H1 (cell line): ENCODE measurements around the gene PORCN. TPM values are rescaled to one million over a fixed set of nuclear protein-coding genes. Genes with fewer than 3 reads are reported as not detected.

ENCODE experiments used
- CTCF ChIA-PET: fragments of 300-600 bp; sonication (Branson Sonifier 250); formaldehyde crosslinking; loops from one replicate; lab custom pipeline; 2021; ENCODE audit not compliant: partially characterized antibody; lab: Charles Lee
- POLR2A ChIA-PET: fragments of 300-600 bp; sonication (Branson Sonifier 250); formaldehyde crosslinking; loops from one replicate; lab custom pipeline; 2021; ENCODE audit warnings: inconsistent platforms; ENCODE audit not compliant: partially characterized antibody; lab: Charles Lee
- DNase-seq, 2 experiments: peaks; one replicate each; pipeline versions ENCODE4 v3.0.0 to v3.0.0-alpha.2; 2010 to 2022; ENCODE audit warnings: low spot score in 2 of 2, low read depth in 1 of 2, mixed read lengths in 1 of 2
- FAIRE-seq: peaks from 2 replicates; lab custom pipeline; 2011; peaks lifted over from hg19 to GRCh38; lab: Jason Lieb, UNC
- H2AFZ ChIP-seq: 2 replicates; pipeline ENCODE4 v1.8.1; 2012; ENCODE audit warnings: low read length, inconsistent platforms
- H2AK5ac ChIP-seq: 2 replicates; pipeline ENCODE4 v1.6.1; 2013; ENCODE audit warnings: low read depth, low read length
- H2BK120ac ChIP-seq: replicated peaks from 2 replicates; pipeline ENCODE3; 2013; ENCODE audit warnings: low read depth, low read length, inconsistent platforms
- H2BK12ac ChIP-seq: 2 replicates; pipeline ENCODE4 v1.6.1; 2013; ENCODE audit warnings: low read depth, low read length
- H2BK15ac ChIP-seq: 2 replicates; pipeline ENCODE4 v1.6.1; 2013; ENCODE audit warnings: low read length
- H2BK20ac ChIP-seq: 2 replicates; pipeline ENCODE4 v1.6.1; 2013; ENCODE audit warnings: low read length
- H2BK5ac ChIP-seq: 2 replicates; pipeline ENCODE4 v1.6.1; 2013; ENCODE audit warnings: low read depth, low read length
- H3K14ac ChIP-seq: 2 replicates; pipeline ENCODE4 v1.6.1; 2013; ENCODE audit warnings: inconsistent platforms; ENCODE audit not compliant: insufficient read length
- H3K18ac ChIP-seq: 2 replicates; pipeline ENCODE4 v1.6.1; 2013; ENCODE audit warnings: low read length; ENCODE audit errors: extremely low read depth
- H3K23ac ChIP-seq: 2 replicates; pipeline ENCODE4 v1.6.1; 2013; ENCODE audit warnings: inconsistent platforms; ENCODE audit not compliant: insufficient read length
- H3K23me2 ChIP-seq: 2 replicates; pipeline ENCODE4 v1.6.1; 2013; ENCODE audit warnings: low read depth, low read length
- H3K27ac ChIP-seq: 2 replicates; pipeline ENCODE4 v1.6.1; 2011; ENCODE audit warnings: low read depth, low read length, inconsistent platforms
- H3K27me3 ChIP-seq, 4 experiments: replicated peaks in 1 of 4; 1 replicate in 1 of 4; 2 replicates in 3 of 4; pipeline versions ENCODE4 v1.6.1 to v1.8.1; 2011 to 2013; ENCODE audit warnings: low read length in 3 of 4, mild to moderate bottlenecking in 3 of 4, inconsistent platforms in 2 of 4, mixed read lengths in 2 of 4, moderate library complexity in 1 of 4; ENCODE audit not compliant: control insufficient read depth in 3 of 4, insufficient read depth in 3 of 4; ENCODE audit errors: extremely low read depth in 1 of 4
- H3K36me3 ChIP-seq, 4 experiments: 2 replicates each; pipeline versions ENCODE4 v1.6.1 to v1.8.1; 2011 to 2013; ENCODE audit warnings: mild to moderate bottlenecking in 4 of 4, low read length in 3 of 4, moderate library complexity in 2 of 4, control low read depth in 1 of 4, inconsistent platforms in 1 of 4; ENCODE audit not compliant: insufficient read depth in 4 of 4, control insufficient read depth in 2 of 4
- H3K4ac ChIP-seq: replicated peaks from 2 replicates; pipeline ENCODE3; 2013; ENCODE audit warnings: low read length, low read depth, mixed read lengths, inconsistent platforms; ENCODE audit not compliant: insufficient read length
- H3K4me1 ChIP-seq, 4 experiments: replicated peaks in 1 of 4; 1 replicate in 1 of 4; 2 replicates in 3 of 4; pipeline versions ENCODE4 v1.6.1 to v1.8.1; 2011 to 2013; ENCODE audit warnings: low read length in 3 of 4, inconsistent platforms in 2 of 4, mixed read lengths in 1 of 4; ENCODE audit not compliant: insufficient read depth in 4 of 4, control insufficient read depth in 3 of 4
- H3K4me2 ChIP-seq, 2 experiments: 2 replicates each; pipeline versions ENCODE4 v1.6.1 to v1.8.1; 2011 to 2013; ENCODE audit warnings: low read depth in 2 of 2, low read length in 2 of 2, control low read depth in 1 of 2, inconsistent platforms in 1 of 2, mild to moderate bottlenecking in 1 of 2; ENCODE audit not compliant: insufficient read depth in 1 of 2
- H3K4me3 ChIP-seq, 4 experiments: fragments of 200-600, 300-600 bp in 1 of 4; sonication (generic), shearing (Covaris generic), sonication (Bioruptor Twin) in 1 of 4; 2 replicates each; pipeline versions ENCODE4 v1.5.1 to v1.8.1; 2011 to 2016; ENCODE audit warnings: low read length in 4 of 4, low read depth in 3 of 4, control low read depth in 2 of 4, inconsistent platforms in 2 of 4, mild to moderate bottlenecking in 2 of 4, mixed read lengths in 1 of 4, moderate library complexity in 1 of 4; ENCODE audit not compliant: insufficient read depth in 2 of 4; ENCODE audit errors: extremely low read depth in 1 of 4
- H3K56ac ChIP-seq: replicated peaks from 2 replicates; pipeline ENCODE3; 2013; ENCODE audit warnings: low read depth, mild to moderate bottlenecking, mixed read lengths, low read length, inconsistent platforms; ENCODE audit not compliant: insufficient read length
- H3K79me1 ChIP-seq: 2 replicates; pipeline ENCODE4 v1.6.1; 2013; ENCODE audit warnings: low read depth, low read length, control low read depth
- H3K79me2 ChIP-seq, 2 experiments: 2 replicates each; pipeline versions ENCODE4 v1.6.1 to v1.8.1; 2012 to 2013; ENCODE audit warnings: low read length in 2 of 2, mild to moderate bottlenecking in 2 of 2, inconsistent platforms in 1 of 2; ENCODE audit not compliant: insufficient read depth in 2 of 2, control insufficient read depth in 1 of 2
- H3K9ac ChIP-seq, 4 experiments: replicated peaks in 1 of 4; 1 replicate in 1 of 4; 2 replicates in 3 of 4; pipeline versions ENCODE4 v1.6.1 to v1.8.1; 2011 to 2013; ENCODE audit warnings: low read depth in 3 of 4, low read length in 3 of 4, control low read depth in 2 of 4, mild to moderate bottlenecking in 2 of 4, moderate library complexity in 2 of 4, inconsistent platforms in 1 of 4; ENCODE audit errors: extremely low read depth in 1 of 4
- H3K9me3 ChIP-seq, 2 experiments: 2 replicates each; pipeline versions ENCODE4 v1.6.1 to v1.8.1; 2012 to 2013; ENCODE audit warnings: mild to moderate bottlenecking in 2 of 2, moderate library complexity in 2 of 2, control low read depth in 1 of 2, inconsistent platforms in 1 of 2, low read depth in 1 of 2, low read length in 1 of 2, mixed read lengths in 1 of 2; ENCODE audit not compliant: insufficient read depth in 2 of 2
- H4K20me1 ChIP-seq, 2 experiments: replicated peaks in 1 of 2; 2 replicates each; pipeline versions ENCODE3 to v1.8.1; 2011 to 2013; ENCODE audit warnings: inconsistent platforms in 2 of 2, low read length in 2 of 2, mild to moderate bottlenecking in 1 of 2; ENCODE audit not compliant: insufficient read depth in 2 of 2, control insufficient read depth in 1 of 2
- H4K5ac ChIP-seq: 2 replicates; pipeline ENCODE4 v1.6.1; 2013; ENCODE audit warnings: low read length, low read depth, mixed read lengths, inconsistent platforms; ENCODE audit not compliant: insufficient read length
- H4K8ac ChIP-seq: 2 replicates; pipeline ENCODE4 v1.8.0; 2013; ENCODE audit warnings: mild to moderate bottlenecking, moderate library complexity, low read length, inconsistent platforms; ENCODE audit not compliant: insufficient read depth; ENCODE audit errors: extremely low read depth
- H4K91ac ChIP-seq: replicated peaks from 2 replicates; pipeline ENCODE3; 2013; ENCODE audit warnings: low read length, mixed read lengths, inconsistent platforms; ENCODE audit not compliant: insufficient read length
- CHD1 ChIP-seq: IDR thresholded peaks from 2 replicates; pipeline ENCODE4 v1.6.1; 2012; ENCODE audit warnings: low read depth, low read length, improper control_type of control experiment
- JUN ChIP-seq: IDR thresholded peaks from 2 replicates; pipeline ENCODE4 v1.6.1; 2011; ENCODE audit warnings: low read depth, mild to moderate bottlenecking, improper control_type of control experiment, low read length
- SAP30 ChIP-seq: fragments of 300-600 bp; sonication (generic); IDR thresholded peaks from 2 replicates; pipeline ENCODE4 v1.7.1; 2012; ENCODE audit warnings: low read length, moderate library complexity, mild to moderate bottlenecking, inconsistent platforms; ENCODE audit not compliant: insufficient read depth, insufficient replicate concordance
- TBP ChIP-seq: IDR thresholded peaks from 2 replicates; pipeline ENCODE4 v1.6.1; 2011; ENCODE audit warnings: low read depth, low read length, improper control_type of control experiment
- WGBS, 2 experiments: shearing (Covaris generic) in 1 of 2; methylation state at CpG; one replicate each; pipeline versions ENCODE4 v1.1.6 to v1.1.7; 2013 to 2015; ENCODE audit warnings: low lambda C conversion rate in 2 of 2, mixed read lengths in 2 of 2, inconsistent platforms in 1 of 2, low coverage in 1 of 2, missing lambda C conversion rate in 1 of 2; ENCODE audit not compliant: insufficient replicate concordance in 2 of 2, insufficient coverage in 1 of 2, insufficient read length in 1 of 2; ENCODE audit errors: extremely low coverage in 1 of 2, missing lambda C conversion rate in 1 of 2; 5-methylcytosine and 5-hydroxymethylcytosine counted together
- polyA plus RNA-seq, 7 experiments: library from polyadenylated mRNA; depleted of rRNA in 3 of 7; stranded (reverse) in 5 of 7; unstranded in 2 of 7; fragments of >200 nt in 5 of 7; fragments of 200-250 nt in 2 of 7; gene quantifications; 1 replicate in 5 of 7; 2 replicates in 1 of 7; 4 replicates in 1 of 7; pipeline versions ENCODE4 v1.2.1 to v1.2.3, GENCODE V29; 2011 to 2013; ENCODE audit warnings: missing spikeins in 2 of 7, mixed read lengths in 2 of 7
- total RNA-seq: library from RNA; stranded (reverse); fragmentation: NEBNext Ultra II Directional; extraction: Animal tissue kit (Norgen Biotek cat#: 25700); gene quantifications from 2 replicates; pipeline ENCODE4 v1.2.1, GENCODE V29; 2021

The PORCN gene
- total and polyA plus RNA-seq, 2 of the 8 experiments (the other 6 are each of a cell fraction or from before 2014, with no cell fraction given), result 14.6 to 34.1 TPM

- Histone ChIP-seq H2BK5ac (no peak overlapping the region), H3K4ac (no peak overlapping the region), H2BK15ac (no peak overlapping the region), H3K23me2 (no peaks in the 10 kb centered on the region), H2AFZ (no peak overlapping the region), H2BK12ac (no peak overlapping the region), H4K91ac (no peak overlapping the region), H2BK20ac (no peak overlapping the region), H3K27ac (no peak overlapping the region), H3K14ac (no peak overlapping the region), H3K4me3 (no peak overlapping the region), H4K8ac (no peak overlapping the region), H3K27me3 (no peaks in the 10 kb centered on the region), H2BK120ac (no peak overlapping the region), H4K20me1 (no peaks in the 10 kb centered on the region), H3K4me1 (no peaks in the 10 kb centered on the region), H3K79me2 (0 out of 4 replicates have a peak, but pooled peaks cover 0 to 5% of the 10 kb centered on the region in 2 experiments), H4K5ac (no peak overlapping the region), H3K18ac (no peak overlapping the region), H3K9ac (no peak overlapping the region), H2AK5ac (no peak overlapping the region), H3K4me2 (no peak overlapping the region; a peak in 1 of 4 replicates), H3K9me3 (no peaks in the 10 kb centered on the region), H3K23ac (no peak overlapping the region), H3K79me1 (0 out of 2 replicates have a peak, but pooled peaks cover 2% of the 10 kb centered on the region), H3K56ac (no peak overlapping the region), H3K36me3 (peaks cover 0 to 4% (median 1%) of the 10 kb centered on the region in 4 experiments; a peak in 2 of 8 replicates)
- CTCF ChIA-PET, result no interaction called here
- 89% methylated on average over 10 of the region's 10 CpGs; no CpG with 5 or more reads in 1 of the 2 experiments for WGBS, 2 experiments
- FAIRE-seq (no peak), DNase-seq (no peak)
- POLR2A ChIA-PET, result no interaction called here
- TF ChIP-seq TBP (no peak), JUN (no peak), CHD1 (no peak), SAP30 (no peak)
Measured at GRCh38 chrX:48541140-48541814, 32.5 kb downstream of the PORCN start.
